Stimulated activated CD4-positive, alpha-beta T cell treated with anti-CD3 and anti-CD28 coated beads, Interleukin-15, amount 100 ng/mL, for 1 hour (primary cell): ENCODE data around the gene DND1.
A peak's percentile ranks its signal among the peaks of the same experiment; 100 is the strongest.
"Not testable (repeated sequence)": the region's sequence is repeated elsewhere in the genome, so short reads cannot be mapped to it uniquely, and the experiment has no call there.

Experiments used
- DNase-seq, 2 donors: peaks; one replicate each; pipeline ENCODE4 v3.0.0-alpha.2; 2020; ENCODE audit warnings: low read depth in 1 of 2, low spot score in 1 of 2

The DND1 gene

DNA sequence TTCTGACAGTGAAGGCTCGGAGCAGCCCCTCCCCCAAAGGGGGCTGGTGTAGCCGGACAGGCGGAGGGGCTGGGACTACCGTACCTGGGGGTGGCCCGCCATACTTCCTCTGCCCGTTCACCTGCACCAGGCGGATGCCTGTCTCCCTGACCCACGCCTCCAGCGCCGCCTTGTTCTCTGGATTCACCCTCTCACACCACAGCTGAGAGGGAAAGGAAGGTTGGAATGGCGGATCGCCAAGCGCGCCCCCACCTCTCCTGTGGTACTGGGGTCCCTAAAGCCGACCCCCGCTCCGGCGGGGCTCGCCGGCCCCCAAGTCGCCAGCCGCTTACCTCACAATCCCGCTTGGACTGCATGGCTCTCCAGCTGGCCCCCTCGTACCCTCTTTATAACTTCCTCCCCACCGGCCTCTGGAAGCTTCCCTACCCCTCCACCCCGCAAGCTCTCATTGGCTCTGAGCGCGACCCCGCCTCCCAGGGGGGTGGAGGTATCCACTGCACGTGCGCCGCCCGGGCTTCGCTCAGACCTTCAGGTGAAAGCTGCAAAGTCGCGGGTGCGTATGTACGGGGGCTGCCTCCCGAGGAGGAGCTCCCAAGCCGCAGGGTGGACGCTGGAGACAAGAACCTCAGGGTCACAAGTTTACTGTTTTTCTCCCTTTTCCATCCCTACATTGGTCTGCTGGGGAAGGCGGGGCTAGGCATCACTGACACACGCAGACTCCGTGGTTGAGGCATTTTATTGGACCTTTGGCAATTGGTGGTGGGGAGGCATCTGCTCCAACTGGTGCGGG lies at the start of gene DND1:
Gene DND1, minus strand, starts transcription at position 390 of the 790 bp plus-strand sequence. Its CDS starts 34 bp downstream, at position 356.
- DNase-seq = no peak

DNA sequence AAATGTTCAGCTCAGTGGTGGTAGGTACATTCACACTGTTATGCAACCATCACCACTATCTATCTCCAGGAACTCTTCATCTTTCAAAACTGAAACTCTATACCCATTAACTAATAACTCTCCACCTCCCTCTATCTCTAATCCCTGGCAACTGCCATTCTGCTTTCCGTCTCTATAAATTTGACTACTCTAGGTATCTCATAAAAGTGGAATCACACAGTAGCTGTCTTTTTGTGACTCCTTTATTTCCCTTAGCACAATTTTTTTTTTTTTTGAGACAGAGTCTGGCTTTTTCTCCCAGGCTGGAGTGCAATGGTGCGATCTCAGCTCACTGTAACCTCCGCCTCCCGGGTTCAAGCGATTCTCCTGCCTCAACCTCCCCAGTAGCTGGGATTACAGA lies 48.0 kb upstream of the DND1 start:
- not testable (repeated sequence) for DNase-seq

DNA sequence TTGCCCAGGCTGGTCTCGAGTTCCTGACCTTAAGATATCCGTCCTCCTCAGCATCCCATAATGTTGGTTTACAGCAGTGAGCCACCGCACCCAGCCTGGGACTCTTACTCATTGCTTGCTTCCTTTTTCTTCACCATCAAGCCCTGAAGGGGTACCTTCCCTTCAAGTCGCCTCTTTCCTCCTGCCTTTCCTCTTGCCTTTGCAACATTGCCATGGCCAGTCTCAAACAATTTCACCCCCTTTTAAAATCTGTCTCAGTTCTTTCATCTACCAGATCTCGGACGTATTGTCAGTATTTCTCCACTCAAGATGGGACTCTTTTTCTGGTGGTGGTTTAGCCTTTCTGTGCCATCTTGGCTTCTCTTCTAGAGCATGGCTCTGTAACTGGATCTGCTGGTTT lies 47.4 kb upstream of the DND1 start:
- DNase-seq = not testable (repeated sequence)

DNA sequence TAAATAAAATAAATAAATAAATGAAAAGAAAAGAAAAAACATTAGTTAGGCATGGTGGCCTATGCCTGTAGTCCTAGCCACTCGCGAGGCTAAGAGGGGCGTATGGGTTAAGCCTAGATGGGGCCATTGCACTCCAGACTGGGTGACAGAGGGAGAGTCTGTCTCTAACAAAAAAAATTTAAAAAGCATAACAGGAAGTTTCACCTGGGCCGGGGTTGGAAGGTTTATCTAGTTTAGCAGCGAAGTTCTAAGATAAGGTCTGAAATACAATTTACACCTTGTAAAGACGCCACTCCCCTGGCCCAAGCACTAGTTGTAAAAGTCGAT lies 44.9 kb upstream of the DND1 start:
- no peak for DNase-seq

DNA sequence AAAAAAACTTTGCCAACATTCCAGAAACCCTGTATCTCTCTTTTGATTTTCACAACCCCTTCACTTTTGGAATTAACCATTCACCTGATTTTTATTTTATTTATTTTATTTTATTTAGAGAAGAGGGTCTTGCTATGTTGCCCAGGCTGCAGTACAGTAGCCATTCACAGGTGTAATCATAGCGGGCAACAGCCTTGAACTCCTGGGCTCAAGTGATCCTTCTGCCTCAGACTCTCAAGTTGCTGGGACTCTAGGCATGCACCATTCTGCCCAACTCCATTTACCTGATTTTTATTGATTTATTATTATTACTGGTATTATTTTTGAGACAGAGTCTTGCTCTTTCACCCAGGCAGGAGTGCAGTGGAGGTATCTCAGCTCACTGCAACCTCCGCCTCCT lies 42.9 kb upstream of the DND1 start:
- DNase-seq = not testable (repeated sequence)

DNA sequence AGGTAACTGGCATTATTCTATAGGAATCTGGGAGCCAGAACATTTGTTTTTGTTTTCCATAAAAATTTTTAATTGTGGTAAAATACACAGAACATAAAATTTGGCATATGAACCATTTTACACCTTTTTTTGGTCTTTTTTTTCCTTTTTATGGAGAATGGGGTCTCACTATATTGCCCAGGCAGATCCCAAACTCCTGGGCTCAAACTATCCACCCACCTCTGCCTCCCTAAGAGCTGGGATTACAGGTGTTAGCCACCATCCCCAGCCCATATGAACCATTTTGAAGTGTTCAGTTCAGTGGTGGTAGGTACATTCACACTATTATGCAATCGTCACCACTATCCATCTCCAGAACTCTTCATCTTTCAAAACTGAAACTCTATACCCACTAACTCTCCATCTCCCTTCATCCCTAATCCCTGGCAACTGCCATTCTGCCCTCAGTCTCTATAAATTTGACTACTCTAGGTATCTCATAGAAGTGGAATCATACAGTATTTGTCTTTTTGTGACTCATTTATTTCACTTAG lies 40.3 kb upstream of the DND1 start:
- DNase-seq = no peak

DNA sequence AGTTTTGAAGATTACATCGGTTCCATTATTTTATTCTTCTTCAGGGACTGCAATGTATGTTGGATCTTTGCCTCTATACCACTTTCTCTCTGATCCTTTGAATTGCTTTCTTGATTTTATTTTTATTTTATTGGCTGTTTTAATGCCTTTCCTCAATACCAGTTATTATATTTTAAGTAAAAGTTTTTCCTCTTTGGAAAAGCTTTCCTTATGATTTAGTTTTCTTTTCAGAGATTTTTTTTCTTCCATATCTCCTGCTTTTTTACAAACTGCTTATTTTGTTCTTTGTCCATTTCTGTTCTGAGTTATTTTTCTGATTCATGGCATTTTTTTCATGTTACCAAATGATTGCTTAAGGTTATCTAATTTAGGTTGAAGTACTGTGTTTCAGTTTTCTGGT lies 38.4 kb upstream of the DND1 start:
- no peak for DNase-seq

DNA sequence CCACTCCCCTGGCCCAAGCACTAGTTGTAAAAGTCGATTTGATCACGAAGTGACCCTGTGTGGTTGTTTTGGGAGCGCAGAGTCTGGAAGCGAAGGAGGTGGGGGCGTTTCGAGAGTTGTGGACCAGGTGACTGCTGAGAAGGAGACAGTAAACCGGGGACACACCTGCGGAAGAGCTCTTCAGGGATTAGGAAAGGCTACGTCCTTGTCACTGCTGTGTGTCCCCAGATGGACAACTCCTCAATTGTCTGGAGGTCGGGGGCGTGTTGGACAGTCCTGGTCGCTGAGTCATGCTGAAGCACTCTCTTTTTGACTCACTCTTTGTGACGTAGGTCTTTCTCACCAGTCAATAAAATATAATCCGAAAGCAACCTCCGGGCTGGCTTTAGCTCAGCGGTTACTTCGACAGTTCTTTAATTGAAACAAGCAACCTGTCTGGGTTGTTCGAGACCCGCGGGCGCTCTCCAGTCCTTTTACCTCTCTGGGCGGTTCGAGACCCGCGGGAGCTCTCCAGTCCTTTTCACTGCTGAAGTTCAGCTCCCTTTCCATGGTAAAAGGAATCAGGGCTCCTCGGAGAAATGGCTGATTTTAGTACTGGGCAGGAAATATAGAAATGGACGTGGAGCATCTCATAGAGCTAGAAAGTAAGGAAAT lies 37.6 kb upstream of the DND1 start:
- peak; percentile 67 to 71 for DNase-seq

DNA sequence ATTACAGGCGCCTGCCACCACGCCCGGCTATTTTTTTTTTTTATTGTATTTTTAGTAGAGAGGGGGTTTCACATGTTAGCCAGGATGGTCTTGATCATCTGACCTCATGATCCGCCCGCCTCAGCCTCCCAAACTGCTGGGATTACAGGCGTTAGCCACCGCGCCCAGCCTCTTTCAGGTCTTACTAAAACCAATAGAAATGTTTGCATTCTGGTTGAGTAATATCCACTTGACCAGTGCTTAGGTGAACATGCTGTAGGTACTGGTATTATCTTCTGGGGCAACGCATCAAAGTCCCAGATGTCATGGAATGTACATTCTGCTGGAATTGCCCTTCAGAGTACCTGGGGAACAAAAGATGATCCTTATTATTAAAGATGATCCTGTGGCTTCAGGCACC lies 35.4 kb upstream of the DND1 start:
- not testable (repeated sequence) for DNase-seq

DNA sequence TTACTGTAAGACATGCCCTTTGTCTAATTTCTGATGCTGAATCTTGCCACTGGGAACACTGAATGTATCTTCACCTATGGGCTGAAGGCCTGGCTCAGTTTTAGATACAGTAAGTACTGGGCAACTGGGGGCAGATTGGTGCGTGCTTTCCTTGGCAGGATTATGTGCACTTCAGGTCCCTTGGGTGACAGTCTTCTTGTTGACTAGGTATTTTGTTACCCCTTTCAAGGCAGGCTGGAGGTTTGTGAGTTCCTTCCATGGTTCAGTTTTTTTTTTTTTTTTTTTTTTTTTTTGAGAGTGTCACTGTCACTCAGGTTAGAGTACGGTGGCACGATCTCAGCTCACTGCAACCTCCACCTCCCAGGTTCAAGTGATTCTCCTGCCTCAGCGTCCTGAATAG lies 34.4 kb upstream of the DND1 start:
- no peak for DNase-seq

DNA sequence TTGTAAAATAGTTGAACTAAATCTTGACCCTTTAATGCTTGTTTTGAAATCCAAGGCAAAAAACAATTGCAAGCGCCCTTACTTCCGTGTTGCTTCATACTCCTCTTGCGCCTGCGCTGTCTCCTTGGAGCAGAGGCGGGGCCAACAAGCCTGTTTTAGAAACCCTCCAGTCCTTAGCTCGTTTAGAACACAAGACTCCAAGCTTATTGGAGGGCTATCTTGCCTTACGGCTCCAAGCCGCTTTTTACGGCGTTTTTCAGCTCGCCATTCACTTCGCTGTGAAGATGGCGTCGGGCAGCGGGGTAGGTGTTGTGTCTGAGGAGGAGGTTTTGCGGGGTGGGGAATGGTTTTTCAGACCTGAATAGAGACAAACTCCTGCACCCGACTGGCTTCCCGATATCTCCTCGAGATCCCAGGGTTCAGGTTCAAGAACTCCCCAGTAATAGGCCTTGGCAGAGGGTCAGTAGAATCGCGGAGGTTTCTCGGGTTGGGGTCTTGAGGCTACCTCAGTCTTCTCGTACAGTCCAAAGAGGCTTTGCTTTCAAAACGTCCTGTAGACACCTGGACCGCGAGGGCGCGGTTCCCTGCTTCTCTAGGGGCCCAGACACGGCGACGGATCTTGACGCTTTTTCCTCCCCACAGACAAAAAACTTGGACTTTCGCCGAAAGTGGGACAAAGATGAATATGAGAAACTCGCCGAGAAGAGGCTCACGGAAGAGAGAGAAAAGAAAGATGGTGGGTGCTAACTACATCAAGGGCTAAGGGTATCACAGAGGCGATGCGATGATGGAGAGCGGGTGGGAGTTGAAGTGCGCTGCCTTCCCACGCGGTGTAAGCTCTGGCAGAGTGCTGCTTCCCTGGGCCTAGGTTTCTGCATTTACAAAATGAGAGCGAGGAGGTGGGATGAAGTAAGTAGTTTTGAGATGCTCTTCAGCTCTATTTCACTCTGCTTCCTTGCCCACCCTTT lies 27.1 kb upstream of the DND1 start, which contains the start of gene ZMAT2:
Gene ZMAT2, plus strand, starts transcription at position 271 of the 968 bp plus-strand sequence. Its CDS starts 14 bp downstream, at position 285.
- DNase-seq = peak; percentile 80

DNA sequence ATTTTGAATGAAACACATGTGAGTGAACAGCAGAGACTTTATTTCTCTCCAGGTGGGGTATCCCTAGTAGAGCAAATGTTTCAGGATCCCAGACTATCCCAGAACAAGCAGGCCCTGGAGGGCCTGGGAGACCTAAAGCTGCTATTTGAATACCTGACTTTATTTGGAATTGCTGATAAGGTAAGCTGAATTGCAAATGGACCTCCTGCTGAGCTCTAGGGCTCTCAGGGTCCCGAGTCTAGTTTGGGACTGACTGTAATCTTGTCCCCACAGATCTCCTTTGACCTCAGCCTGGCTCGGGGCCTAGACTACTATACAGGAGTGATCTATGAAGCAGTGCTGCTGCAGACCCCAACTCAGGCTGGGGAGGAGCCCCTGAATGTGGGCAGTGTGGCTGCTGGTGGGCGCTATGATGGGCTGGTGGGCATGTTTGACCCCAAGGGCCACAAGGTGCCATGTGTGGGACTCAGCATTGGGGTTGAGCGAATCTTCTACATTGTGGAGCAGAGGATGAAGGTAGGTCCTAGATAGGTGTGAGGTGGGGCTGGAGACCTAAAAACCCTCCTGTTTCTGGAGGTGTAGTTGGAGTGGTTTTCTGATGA lies 23.6 kb upstream of the DND1 start:
- no peak for DNase-seq

DNA sequence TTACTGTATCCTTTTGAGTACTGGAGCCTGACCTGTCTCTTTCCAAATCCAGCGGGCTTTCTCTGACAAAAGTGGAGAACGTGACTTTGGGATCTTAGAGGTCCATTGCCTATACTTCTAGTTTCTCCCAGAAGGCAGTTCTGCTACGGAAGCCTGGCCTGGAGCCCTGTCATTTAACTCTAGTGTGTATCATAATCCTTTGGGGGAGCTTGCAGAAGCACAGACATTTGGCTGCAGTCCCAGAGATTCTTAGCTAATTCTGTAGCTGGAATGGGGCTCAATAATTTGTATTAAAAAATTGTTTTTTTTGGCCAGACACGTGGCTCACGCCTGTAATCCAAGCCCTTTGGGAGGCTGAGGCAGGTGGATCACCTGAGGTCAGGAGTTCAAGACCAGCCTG lies 20.9 kb upstream of the DND1 start:
- no peak for DNase-seq

DNA sequence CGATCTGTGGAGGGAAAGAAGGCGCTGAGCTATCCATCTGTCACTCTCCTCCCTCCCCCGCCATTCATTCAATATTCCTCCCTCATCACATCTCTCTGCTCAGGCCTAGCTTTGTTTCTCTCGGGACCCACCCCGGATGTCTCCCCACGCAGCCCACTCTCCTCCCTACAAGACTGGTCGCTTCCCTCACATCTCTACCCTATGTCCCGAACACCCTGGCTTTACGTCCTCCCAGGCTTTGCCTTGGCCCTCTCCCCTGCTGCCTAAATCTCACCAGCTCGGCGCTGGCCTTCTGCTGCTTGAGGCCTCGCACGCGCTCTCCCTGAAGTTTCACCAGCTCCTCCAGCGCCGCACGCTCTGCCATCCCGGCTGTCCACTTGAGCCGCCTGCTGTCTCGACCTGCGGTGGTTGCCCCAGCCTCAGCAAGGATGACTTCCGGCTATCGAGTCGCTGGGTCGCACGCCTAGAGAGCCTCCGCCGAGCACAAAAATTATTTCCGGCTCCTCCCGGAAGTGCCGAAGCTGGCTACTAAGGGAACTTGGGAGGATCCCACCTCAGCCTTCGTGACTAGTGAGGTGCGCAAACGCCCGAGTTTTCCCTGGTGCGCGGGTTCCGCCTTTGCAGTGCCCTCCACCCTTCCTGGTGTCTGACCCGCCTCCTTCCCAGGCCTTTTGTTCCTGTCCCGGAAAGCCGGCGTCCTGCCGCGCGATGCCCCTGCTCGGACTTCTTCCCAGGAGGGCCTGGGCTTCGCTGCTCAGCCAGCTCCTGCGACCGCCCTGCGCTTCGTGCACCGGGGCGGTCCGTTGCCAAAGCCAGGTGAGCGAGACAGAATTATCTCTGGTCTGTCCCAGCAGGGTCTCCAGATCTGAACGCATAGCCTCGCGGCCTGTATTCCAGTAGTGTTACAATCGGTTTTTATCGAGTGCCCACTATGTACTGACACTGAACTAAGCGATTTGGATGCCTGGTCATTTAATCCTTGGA lies 17.9 kb upstream of the DND1 start, which contains the start of the genes HARS1 and HARS2:
Gene HARS1, minus strand, starts transcription at position 430 of the 984 bp plus-strand sequence. Its CDS starts 66 bp downstream, at position 364.
Gene HARS2, plus strand, starts transcription at position 515 of the 984 bp plus-strand sequence. Its CDS starts 194 bp downstream, at position 709.
- peak; percentile 53 to 70 for DNase-seq

DNA sequence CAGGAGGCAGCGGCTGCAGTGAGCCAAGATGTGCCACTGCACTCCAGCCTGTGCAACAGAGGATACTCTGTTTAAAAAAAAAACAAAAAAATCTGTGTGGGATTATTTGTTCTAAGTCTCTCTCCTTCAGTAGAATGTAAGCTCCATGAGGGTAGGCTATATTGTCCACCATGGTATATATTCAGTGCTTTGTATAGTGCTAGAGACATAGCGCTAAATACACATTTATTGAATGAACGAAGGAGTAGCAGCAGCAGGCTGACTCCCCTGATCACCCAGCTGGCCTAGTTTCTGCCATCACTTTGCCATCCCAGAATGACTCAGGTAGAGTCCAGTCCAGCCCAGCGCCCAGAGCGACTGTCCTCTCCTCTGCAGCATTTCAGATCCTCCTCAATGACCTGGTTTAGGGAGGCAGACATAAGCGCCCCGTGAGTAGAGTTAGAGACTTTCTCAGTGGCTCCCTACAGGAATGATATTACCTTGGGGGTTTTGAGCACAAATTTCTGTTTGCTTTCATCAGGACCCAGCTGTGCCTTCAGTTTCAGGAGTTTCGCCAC lies 17.1 kb upstream of the DND1 start:
- DNase-seq = no peak

DNA sequence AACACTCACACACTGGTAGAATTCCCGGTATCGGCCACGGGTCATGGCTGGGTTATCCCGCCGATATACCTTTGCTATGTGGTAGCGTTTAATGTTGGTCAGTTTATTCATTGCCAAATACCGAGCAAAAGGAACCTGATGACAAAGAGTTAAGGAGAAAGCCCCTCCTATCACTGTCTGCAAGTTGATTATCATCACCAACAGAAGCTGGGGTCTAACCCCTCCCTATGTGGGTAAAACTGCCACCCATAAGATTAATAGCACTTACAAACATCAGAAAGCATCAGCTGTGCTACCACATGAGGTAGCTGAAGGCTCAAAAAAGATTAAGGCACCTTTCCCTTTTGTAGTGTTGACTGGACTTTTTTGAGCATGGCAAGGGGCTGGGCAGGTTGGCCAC lies 5.6 kb upstream of the DND1 start:
- DNase-seq = no peak

DNA sequence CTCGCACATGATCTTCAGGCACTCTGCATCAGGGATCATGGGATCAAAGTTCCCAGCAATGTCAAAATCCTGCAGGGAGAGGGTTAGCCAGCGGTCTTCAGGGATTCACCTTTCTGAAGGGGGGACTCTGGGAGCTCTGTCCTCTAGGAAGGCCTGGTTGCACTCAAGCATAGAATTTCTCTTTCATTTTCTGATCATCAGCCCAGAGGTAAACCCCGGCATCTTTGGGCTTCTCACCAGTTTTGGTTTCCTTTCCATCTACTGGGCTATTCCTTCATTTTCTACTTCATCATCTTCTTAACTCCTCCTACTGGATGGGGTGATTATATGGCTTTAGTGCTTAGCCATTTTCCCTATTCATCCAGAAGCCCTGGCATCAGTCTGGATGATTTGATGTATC lies 4.6 kb upstream of the DND1 start:
- DNase-seq = no peak

DNA sequence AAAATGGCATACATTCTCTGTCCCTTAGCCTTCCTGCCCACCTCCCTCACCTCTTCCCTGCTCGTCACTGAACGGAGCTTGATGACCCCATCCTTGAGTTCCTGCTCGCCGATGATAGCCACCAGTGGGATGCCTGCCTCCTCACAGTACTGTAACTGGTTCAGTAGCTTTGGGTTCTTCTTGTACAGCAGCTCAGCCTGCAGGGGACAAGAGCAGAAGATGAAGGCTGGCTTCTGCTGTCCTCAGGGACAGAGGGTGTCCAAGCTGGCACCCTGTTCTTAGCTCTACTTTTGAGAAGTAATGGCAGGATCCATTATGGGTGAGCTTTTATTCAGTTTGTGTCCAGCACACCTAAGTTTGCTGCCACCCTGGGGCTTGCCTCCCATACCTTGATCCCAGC lies 1.3 kb upstream of the DND1 start:
- no peak for DNase-seq

DNA sequence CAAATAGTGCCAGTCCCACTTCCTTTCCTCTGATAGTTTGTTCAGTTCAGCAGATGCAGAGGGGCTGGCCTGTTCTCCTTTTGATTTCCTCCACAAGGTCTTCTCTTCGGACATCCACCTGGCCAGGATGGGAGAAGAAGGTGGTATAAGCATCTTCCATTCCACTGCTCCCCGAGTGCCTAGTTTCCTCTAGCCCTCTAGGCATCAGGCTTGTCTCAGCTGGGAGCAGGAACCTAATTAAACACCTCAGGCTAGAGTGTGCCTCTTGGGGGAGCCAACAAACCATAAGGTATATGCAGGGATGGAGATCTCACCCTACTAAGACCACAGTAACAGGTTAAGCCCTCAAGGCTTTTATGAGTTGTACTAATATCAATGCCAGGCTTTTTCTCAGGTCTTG lies 835 bp upstream of the DND1 start:
- DNase-seq = no peak
